Cortex of kidney (tissue), 1 donor: ENCODE results near the gene CHST11.

ENCODE experiments used
- DNase-seq: peaks from one replicate; lab custom pipeline; 2025; lab: John Stamatoyannopoulos, UW

CHST11 gene

DNA sequence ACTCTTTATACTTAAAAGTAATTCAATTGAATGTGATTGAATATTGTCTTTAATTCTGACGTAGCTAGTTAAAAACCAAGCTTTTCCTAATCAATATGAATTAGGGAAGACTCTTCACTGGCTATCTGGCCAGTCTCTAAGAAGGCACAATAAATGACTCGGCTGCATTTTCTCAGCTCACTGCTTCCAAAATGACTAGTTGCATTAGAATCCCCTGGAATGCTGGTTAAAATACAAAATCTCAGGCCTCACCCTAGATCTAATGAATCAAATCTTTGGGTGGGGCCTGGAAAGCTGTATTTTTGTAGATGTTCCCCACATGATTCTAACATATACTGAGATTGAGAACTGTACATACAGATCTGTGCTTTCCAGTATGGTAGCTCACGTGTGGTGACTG, 242.1 kb downstream of the CHST11 start:
- DNase-seq, result no peak

- DNase-seq, result no peak
These were observed 242.9 kb downstream of the CHST11 start for GRCh38 chr12:104699489-104700190.

GRCh38 chr12:104700324-104700723, 243.6 kb downstream of the CHST11 start:
- no peak for DNase-seq

- no peak for DNase-seq
These were observed 244.6 kb downstream of the CHST11 start for GRCh38 chr12:104701301-104701700.

GRCh38 chr12:104701756-104702155, 245.0 kb downstream of the CHST11 start:
- no peak for DNase-seq

DNA sequence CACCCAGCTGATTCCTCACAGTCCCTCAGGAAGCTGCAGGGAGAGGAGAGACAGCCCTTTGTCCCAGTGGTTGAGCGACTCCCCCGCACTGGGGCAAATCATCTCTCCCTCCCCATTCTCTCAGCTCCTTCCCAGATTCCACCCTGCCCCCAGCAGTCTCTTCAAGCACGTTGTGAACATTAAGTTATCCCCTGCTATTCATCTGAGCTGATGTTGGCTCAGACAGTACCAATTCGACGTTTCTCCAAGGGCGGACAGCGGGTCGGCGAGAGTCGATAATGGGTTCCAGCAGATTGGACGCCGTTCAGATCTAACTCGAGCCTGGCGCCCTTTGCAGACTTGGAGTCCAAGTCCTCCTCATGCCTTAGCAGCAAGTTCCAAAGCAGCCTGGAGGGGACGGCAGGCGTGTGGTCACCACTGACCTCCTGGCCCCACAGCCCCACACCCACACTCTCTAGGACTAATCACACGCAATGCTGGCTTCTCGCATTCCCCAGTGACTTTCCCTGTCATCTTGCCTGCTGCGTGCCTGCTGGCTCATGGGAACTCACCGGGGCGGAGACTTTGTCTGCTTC, 245.9 kb downstream of the CHST11 start:
- no peak for DNase-seq

DNA sequence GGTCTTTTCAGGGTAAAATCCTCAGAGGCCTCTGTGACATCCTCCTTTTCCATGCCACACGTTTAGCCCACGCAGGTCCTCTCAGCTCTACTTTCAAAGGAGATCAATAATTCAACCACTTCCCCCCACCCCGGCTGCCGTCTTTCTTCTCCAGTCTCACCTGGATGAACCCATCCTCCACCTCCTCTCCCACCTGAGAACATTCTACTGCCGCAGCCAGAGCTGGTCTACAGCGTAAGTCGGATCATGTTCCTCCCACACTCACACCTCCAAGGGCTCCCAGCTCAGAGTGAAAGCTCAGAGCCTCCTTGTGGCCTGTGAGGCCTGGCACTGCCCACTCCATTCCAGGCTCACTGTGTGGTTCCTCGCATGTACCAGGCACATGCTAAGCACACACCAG, 246.6 kb downstream of the CHST11 start:
- DNase-seq, result no peak

DNA sequence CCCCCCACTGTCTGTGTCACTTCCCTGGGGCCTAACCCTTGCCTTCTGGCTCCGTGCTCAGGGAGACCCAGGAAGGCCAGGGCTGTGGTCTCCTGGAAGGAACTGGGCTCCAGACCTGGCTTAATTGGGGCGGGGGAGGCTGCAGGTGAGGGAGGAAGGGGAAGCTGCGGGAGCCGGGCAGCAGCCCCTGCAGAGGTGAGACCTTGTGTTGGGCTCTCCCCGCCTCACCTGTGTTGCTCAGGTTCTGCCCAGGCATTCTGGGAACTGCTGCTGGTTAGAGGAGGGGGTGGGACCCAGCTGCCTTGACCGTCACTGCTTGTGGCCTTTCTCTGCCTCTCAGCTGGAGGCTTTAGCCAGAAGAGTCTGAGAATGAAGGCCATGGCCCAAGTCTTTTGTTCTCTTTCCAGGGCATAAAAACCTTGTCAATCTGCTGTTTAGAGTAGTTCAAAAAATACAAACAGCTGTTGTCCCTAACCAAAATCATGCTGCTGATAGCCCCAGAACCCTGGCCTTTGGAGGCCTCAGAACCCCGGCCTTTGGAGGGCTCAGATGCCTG, 247.6 kb downstream of the CHST11 start:
- DNase-seq, result no peak

DNA sequence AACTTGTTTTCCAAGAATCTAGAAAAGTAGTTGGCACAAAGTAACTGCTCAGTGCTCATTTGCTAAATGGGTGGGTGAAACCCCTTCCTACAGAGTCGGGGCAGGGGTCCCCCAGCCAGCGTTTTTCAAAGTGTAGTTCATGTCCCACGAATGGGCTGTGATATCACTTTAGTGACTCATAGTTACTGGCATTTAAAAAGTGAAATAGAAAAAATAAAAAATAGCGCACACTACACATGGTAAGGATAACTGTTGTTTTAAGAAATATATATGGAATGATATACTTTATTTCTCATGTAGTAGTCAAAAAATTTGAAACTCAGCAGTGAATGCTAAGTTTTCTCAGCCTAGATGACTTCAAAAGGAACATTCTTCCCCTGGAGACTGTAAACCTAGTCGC, 250.4 kb downstream of the CHST11 start:
- DNase-seq, result no peak

- DNase-seq, result no peak
These were observed 251.2 kb downstream of the CHST11 start for GRCh38 chr12:104707794-104708558.

- no peak for DNase-seq
These were observed 252.1 kb downstream of the CHST11 start for GRCh38 chr12:104708891-104709290.

GRCh38 chr12:104709692-104710435, 253.1 kb downstream of the CHST11 start:
- DNase-seq, result no peak

- no peak for DNase-seq
These were observed 254.4 kb downstream of the CHST11 start for GRCh38 chr12:104710940-104711689.

GRCh38 chr12:104712477-104712876, 255.7 kb downstream of the CHST11 start:
- DNase-seq, result no peak

- DNase-seq, result no peak
These were observed 256.2 kb downstream of the CHST11 start for GRCh38 chr12:104712968-104713367.

DNA sequence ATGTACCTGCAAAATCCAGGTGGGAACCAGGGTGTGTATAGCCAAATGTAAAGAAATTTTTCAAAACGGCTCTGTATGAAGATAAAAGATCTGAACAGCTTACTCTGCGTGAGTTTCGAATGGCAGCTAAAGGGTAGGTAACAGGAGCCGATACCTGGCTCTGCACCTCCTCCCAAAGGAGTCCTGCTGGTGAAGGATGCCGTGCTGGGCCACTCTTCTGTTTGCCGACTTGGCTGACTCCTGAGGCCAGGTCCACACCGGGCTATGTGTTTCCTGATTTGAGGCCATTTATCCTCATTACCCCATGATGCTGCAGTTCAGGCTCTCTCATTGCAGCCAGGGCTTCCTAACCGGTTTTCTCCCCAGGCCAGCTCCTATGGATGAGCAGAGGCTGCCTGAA, 256.7 kb downstream of the CHST11 start:
- no peak for DNase-seq

DNA sequence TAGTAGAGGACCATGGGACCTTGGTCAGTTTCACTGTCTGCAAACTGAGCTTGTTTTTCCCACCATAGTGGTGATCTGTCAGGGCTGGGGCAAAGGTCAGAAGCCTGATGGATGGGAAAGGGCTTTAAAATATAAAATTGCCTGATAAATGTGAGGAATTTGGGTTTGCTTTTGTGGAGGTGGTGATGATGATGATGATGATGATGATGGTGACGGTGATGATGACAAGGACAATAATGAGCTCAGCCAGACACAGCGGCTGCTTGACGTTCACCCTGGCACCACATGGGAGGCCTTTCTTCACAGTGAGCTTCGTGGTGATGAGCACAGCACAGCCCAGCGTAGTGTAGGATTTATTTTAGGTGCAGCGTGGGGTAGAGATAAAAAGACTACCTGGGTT, 257.6 kb downstream of the CHST11 start:
- no peak for DNase-seq

- DNase-seq, result no peak
These were observed 259.4 kb downstream of the CHST11 start for GRCh38 chr12:104716172-104716571.

DNA sequence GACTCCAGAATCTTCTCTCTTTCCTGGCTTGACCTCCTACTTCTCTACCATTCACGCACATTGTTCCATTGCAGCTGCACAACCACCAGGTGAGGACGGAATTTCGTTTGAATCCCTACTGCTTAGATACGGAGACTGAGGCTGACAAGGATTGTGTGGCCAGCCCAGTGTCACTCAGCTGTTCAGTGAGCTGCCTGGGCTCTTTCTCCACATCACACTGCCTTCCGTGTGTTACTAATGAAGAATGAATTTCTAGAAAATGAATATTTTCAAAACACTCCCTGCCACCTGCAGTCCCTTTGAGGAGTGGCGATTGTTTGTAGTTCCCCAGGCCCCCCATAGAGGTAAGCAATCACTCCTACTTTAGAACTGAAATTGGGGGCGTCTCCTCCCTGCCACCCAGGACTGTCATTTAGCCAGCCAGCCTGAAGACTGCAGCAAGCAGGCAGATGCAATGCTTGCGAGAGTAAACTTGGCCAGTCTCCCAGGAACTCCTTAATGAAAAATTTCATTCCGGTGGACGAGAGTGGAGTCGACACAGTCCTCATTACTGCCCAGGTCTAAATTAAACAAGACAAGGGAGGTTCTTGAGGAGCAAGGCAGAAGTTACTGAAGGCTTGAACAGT, 261.7 kb downstream of the CHST11 start:
- DNase-seq, result no peak

DNA sequence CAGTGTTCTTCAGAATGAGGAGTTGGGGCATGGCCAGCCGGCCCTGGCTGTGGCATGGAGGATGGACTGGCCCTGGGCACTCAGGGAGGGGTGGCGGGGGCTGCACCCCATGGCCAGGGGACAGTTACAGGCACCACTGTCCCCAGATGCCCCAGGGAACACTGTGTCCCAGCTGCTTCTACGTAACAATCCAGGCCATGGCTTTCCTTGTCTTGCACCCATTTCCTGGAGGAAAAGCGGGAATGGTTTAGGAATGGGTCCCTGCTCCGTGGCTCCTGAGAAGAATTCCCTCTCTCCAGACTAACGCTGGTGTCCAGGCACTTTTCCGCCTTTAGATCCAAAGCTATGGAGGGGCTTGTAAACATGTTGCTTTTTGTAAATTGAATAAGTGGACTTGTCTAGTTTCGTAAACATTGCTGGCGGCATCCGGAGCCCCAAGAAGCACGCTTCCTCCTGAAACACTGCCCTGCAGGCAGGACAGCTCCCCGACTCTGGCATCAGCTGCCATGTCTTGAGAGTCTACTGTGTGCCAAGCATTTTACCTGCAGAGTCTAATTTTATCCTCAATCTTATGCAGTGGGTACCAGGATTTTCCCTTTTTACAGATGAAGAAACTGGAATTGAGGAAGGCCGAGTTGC, 263.1 kb downstream of the CHST11 start:
- no peak for DNase-seq
